Muscle of leg (tissue), 11 donors: Measurements from ENCODE around the gene C6orf15. TPM values are rescaled to one million over a fixed set of nuclear protein-coding genes. Genes with fewer than 3 reads are reported as not detected.

Experiments
- DNase-seq: peaks from one replicate; pipeline ENCODE4 v3.0.0; 2013
- H3K27ac ChIP-seq: one replicate; pipeline ENCODE4 v1.5.1; 2013; ENCODE audit warnings: mild to moderate bottlenecking, low read length, control low read depth
- H3K27me3 ChIP-seq: one replicate; pipeline ENCODE4 v1.6.1; 2013; ENCODE audit warnings: low read length; ENCODE audit not compliant: control insufficient read depth, insufficient read depth
- H3K36me3 ChIP-seq: one replicate; pipeline ENCODE4 v1.6.1; 2013; ENCODE audit warnings: low read length; ENCODE audit not compliant: control insufficient read depth, insufficient read depth
- H3K4me1 ChIP-seq: one replicate; pipeline ENCODE4 v1.6.1; 2013; ENCODE audit warnings: low read length; ENCODE audit not compliant: control insufficient read depth, insufficient read depth
- H3K4me3 ChIP-seq: one replicate; pipeline ENCODE4 v1.5.1; 2013; ENCODE audit warnings: low read length, control low read depth
- H3K9me3 ChIP-seq: replicated peaks from 2 replicates; pipeline ENCODE4 v1.6.1; 2013; ENCODE audit warnings: low read depth, low read length; ENCODE audit not compliant: control insufficient read depth
- WGBS: methylation state at CpG from one replicate; pipeline ENCODE4 v1.1.5; 2013; ENCODE audit warnings: missing lambda C conversion rate; ENCODE audit not compliant: insufficient coverage; 5-methylcytosine and 5-hydroxymethylcytosine counted together
- polyA plus RNA-seq, 8 donors: library from polyadenylated mRNA; unstranded; fragments of 120-200 nt; gene quantifications; one replicate each; pipeline versions ENCODE4 v1.2.1 to v1.2.3, GENCODE V29; 2013; ENCODE audit warnings: inconsistent platforms in 1 of 8, low replicate concordance in 1 of 8; ENCODE audit not compliant: insufficient read length in 8 of 8, insufficient read depth in 1 of 8
- total RNA-seq: library from RNA; stranded (reverse); fragments of 120-200 nt; gene quantifications from one replicate; pipeline ENCODE4 v1.2.4, GENCODE V29; 2013

C6orf15 gene
- total and polyA plus RNA-seq, 9 donors: not detected

DNA sequence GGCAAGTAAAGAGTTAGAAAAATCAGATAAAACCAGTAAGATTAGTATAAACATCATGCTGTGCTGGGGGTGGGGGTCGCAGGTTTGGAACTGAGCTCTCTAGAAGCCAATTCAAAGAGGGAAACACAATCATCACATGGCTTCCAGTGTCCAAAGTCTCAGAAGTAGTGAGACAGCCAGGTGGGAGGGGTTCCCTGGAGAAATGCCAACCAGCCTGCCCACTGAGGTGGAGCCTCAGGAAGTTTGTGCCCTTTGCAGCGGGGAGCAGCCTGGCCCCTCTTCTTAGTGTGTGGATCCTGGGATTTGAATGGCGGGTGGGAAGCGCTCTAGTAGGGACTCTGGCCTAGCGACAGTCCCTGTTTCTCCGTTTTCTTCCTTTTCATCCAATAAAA lies 21.4 kb downstream of the C6orf15 start:
- 88% methylated on average over 2 of the region's 6 CpGs for WGBS
- Histone ChIP-seq H3K4me1 (peaks cover 8% of the 10 kb centered on the region), H3K36me3 (no peaks in the 10 kb centered on the region), H3K27ac (no peak overlapping the region), H3K4me3 (no peak overlapping the region), H3K27me3 (no peaks in the 10 kb centered on the region), H3K9me3 (no peaks in the 10 kb centered on the region)
- DNase-seq: no peak

DNA sequence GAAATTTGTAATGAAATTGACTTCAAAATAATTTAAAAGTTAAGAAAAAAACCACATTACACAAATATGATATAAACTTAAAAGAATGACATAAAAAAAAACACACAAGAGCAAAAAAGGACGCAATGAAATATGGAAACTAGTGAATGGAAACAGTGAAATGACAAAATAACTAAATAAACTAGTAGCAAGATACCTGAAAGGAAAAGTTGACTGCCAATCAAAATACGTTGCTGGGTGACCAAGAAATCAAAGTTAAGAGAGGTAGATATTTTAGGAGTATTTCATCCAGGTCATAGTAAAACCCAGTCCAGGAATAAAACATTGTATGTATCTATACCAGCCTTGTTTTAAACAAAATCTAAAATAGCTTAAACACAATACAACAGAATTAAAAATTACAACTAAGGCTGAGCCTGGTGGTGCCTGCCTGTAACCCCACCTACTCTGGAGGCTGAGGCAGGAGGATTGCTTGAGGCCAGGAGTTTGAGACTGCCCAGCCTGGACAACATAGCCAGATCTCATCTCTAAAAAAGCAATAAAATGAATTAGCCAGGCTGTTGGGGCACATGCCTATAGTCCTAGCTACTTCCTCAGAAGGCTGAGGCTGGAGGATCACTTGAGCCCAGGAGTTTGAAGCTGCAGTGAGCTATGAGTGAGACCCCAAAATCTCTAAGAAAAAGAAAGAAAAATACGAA lies 22.0 kb downstream of the C6orf15 start:
- no peak for DNase-seq
- Histone ChIP-seq H3K36me3 (no peaks in the 10 kb centered on the region), H3K27ac (no peak overlapping the region), H3K4me3 (no peak overlapping the region), H3K4me1 (peaks cover 8% of the 10 kb centered on the region), H3K27me3 (peaks cover 1% of the 10 kb centered on the region), H3K9me3 (no peaks in the 10 kb centered on the region)
- WGBS: 80% methylated on average over 1 of the region's 3 CpGs

DNA sequence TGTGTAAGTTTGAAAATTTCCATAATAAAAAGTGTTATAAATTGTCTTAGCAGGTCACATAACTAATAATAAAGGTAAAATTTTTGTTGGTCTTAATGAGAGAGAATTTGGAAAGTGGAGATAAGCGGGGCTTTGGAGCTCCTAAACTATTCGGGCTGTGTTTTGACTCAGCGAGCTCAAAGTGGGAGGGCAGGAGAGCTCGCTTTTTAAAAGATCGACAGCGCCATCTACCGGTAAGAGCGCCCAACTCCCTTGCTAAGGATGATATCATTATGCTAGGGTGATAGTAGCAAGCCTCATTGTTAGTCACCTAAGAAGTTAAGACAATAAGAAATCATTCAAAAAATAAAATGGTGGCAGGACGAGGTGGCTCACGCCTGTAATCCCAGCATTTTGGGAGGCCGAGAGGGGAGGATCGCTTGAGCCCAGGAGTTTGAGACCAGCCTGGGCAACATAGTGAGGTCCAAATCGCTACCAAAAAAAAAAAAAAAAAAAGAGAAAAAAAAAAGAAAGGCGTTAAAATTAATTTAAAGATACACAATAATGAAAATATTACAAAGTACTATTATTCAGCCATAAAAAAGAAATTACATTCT lies 24.8 kb downstream of the C6orf15 start:
- Histone ChIP-seq H3K36me3 (no peaks in the 10 kb centered on the region), H3K4me3 (no peak overlapping the region), H3K27me3 (peaks cover 2% of the 10 kb centered on the region), H3K27ac (no peak overlapping the region), H3K9me3 (no peaks in the 10 kb centered on the region), H3K4me1 (no peaks in the 10 kb centered on the region)
- DNase-seq: peak; percentile 92
- WGBS: 0% methylated on average over 2 of the region's 14 CpGs

DNA sequence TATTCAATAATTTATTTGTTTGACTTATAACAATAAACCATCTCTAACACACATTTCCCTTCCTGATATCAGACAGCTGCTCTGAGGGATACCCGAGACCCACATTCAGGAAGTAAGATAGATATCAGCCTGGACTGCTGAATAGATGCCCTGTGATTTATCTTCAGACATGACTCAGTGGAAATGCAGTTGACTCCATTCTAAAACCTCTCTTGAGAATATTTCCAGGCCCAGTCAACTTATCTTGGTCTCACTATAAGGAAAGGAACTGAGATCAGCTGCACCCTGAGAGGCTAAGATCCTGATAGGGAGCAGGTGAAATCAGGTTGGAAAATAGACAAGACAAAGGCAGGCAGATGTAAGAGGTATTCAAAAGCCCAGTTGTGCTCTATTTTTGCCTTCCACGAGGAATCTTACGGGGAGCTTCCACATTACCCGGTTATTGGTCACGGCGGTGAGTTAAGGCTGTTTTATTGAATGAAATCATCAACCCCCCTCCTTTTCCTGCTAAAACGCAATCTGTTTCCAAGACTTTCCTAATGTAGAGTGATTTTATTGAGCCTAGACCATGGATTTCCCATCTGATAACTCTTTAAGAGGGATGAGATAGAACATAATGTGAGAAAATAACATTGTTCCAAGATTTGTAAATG lies 25.5 kb downstream of the C6orf15 start:
- Histone ChIP-seq H3K36me3 (no peaks in the 10 kb centered on the region), H3K4me1 (no peaks in the 10 kb centered on the region), H3K4me3 (no peak overlapping the region), H3K27me3 (peaks cover 2% of the 10 kb centered on the region), H3K27ac (no peak overlapping the region), H3K9me3 (no peaks in the 10 kb centered on the region)
- WGBS: no CpG with 5 or more reads among the region's 7 CpGs
- DNase-seq: no peak

DNA sequence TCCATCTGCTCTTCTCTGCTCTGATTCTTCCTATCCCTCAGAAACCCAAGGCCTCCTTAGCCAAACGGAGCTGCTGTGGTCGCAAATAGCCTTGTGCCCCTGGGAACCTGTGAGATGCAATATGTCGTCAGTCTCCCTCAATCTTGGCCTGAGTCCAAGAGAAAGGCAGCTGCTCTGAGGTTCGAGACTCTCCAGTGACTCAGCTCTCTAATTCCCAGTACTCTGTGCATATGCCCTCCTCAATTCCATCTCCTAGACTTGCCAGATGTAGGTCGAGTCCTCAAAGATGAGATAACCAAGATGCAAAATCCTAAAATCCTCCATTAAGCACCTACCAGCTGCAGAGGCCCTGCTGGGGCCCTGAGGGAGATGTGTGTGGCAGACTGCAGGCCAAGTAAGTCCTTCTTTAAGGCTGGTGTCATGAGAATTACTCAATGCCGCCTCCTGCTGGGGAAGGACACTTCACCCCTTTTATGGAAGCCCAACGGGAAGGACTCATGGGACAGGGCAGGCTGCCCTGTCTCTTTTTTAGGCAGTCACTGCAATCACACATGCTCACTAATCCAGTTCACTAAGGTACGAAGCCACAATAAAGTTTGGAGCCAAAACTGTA lies 28.5 kb downstream of the C6orf15 start:
- H3K4me1 ChIP-seq: peaks cover 3% of the 10 kb centered on the region
- H3K9me3 ChIP-seq: no peaks in the 10 kb centered on the region
- H3K27ac ChIP-seq: no peak overlapping the region
- 14% methylated on average over 5 of the region's 8 CpGs for WGBS
- no peak overlapping the region for H3K4me3 ChIP-seq
- H3K27me3 ChIP-seq: peaks cover 9% of the 10 kb centered on the region
- peak; percentile 66 for DNase-seq
- no peaks in the 10 kb centered on the region for H3K36me3 ChIP-seq

DNA sequence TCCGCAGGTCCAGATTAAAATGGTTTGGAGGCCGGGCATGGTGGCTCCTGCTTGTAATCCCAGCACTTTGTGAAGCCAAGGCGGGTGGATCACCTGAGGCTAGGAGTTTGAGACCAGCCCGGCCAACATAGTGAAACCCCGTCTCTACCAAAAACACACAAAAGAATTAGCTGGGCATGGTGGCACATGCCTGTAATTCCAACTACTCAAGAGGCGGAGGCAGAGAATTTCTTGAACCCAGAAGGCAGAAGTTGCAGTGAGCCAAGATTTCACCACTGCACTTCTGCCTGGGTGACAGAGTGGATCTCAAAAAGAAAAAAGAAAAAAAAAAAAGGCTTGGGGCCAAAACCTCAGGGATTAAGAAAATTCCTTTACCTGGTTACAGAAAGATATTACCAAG lies 30.5 kb downstream of the C6orf15 start:
- no peak for DNase-seq
- H3K9me3 ChIP-seq: no peaks in the 10 kb centered on the region
- H3K27ac ChIP-seq: no peak overlapping the region
- H3K27me3 ChIP-seq: peaks cover 9% of the 10 kb centered on the region
- WGBS: 93% methylated on average over 3 of the region's 6 CpGs
- no peaks in the 10 kb centered on the region for H3K36me3 ChIP-seq
- H3K4me3 ChIP-seq: no peak overlapping the region
- peaks cover 3% of the 10 kb centered on the region for H3K4me1 ChIP-seq

DNA sequence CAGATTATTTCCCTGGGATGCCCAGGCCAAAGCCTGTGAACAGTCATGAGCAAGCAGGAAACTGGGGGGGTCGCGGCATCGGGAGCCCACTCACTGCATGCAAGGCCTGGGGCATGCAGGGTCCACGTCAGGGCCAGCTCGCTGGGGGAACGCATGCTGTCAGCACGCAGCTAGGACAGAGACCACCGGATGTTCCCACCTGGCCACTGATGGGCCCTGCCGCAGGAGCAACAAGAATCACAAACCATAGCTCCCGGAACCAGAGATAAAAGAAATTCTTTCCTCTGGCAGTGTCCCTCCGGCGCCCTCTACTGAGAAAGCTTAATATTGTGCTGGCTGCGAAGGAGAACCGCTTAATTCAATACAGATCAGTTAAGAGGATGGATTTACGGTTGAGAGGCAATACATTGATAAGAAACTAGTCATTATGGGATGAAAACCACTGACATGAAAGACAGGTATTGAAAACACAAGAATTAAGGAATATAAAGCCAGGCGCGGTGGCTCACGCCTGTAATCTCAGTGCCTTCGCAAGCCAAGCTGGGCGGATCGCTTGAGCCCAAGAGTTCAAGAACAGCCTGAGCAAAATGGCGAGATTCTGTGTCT lies 32.6 kb downstream of the C6orf15 start:
- Histone ChIP-seq H3K27ac (no peak overlapping the region), H3K9me3 (no peaks in the 10 kb centered on the region), H3K4me3 (no peak overlapping the region), H3K4me1 (peaks cover 3% of the 10 kb centered on the region), H3K27me3 (peaks cover 6% of the 10 kb centered on the region), H3K36me3 (no peaks in the 10 kb centered on the region)
- 33% methylated on average over 16 of the region's 22 CpGs for WGBS
- peak; percentile 76 for DNase-seq

DNA sequence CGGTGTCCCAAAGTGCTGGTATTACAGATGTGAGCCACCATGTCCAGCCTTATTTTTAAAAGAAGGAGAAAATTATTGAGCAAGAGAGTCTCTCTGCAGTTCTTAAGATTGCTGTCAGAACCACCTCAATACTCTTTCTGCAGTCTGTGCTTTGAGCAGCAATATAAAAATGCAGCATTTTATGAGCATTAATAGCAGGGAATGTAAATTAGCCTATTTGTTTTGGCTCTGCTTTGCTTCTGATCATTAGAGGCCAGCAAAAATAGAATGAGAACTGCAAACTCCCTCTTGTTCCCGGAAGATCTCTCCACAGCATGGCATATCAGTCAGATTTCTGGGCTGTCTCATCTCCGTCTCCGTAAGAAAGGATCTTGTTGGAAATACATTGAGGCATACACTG lies 35.8 kb downstream of the C6orf15 start:
- no peak overlapping the region for H3K4me3 ChIP-seq
- no peaks in the 10 kb centered on the region for H3K36me3 ChIP-seq
- DNase-seq: no peak
- WGBS: no CpG with 5 or more reads among the region's 4 CpGs
- no peak overlapping the region for H3K27ac ChIP-seq
- H3K4me1 ChIP-seq: peaks cover 3% of the 10 kb centered on the region
- H3K9me3 ChIP-seq: no peaks in the 10 kb centered on the region
- peaks cover 6% of the 10 kb centered on the region for H3K27me3 ChIP-seq

DNA sequence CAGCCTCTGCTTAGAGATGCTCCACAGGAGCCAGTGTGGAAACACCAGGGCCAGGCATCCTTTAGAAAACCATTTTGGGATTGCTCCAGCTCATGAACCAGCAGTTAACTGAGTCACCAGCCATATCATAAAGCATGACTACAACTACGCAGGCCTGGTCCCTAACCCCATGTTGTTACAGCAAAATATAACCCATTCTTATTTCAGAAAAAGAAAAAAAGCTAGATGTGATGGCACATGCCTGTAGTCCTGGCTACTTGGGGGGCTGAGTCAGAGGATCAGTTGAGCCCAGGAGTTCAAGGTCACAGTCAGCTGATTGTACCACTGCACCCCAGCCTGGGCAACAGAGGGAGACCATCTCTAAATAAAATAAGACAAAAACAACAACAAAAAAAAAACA lies 36.8 kb downstream of the C6orf15 start:
- no peak for DNase-seq
- no peaks in the 10 kb centered on the region for H3K9me3 ChIP-seq
- WGBS: no CpG with 5 or more reads among the region's 1 CpG
- no peak overlapping the region for H3K4me3 ChIP-seq
- H3K27me3 ChIP-seq: peaks cover 5% of the 10 kb centered on the region
- H3K27ac ChIP-seq: no peak overlapping the region
- H3K36me3 ChIP-seq: no peaks in the 10 kb centered on the region
- H3K4me1 ChIP-seq: peaks cover 3% of the 10 kb centered on the region

DNA sequence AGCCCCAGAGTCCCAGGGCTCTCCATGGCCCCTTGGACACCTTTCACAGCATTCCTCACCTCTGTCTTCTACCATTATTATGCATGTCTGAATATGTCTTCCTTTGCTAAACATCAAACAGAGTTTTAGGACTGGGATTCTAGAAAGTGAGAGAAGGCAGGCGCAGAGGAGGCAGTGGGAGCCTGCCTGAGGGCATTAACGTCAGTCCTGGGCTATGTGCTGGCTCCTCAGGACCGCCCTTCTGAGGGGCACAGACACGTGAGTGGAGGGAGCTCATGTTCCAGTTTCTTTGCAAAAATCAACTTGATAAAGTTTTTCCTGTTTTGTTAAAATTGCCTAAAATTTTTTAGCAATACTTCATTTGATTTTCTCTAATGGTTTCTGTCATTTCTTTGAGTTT lies 38.0 kb downstream of the C6orf15 start:
- Histone ChIP-seq H3K27ac (no peak overlapping the region), H3K9me3 (no peaks in the 10 kb centered on the region), H3K27me3 (no peaks in the 10 kb centered on the region), H3K36me3 (no peaks in the 10 kb centered on the region), H3K4me1 (peaks cover under 1% of the 10 kb centered on the region), H3K4me3 (no peak overlapping the region)
- no peak for DNase-seq
- WGBS: 50% methylated on average over 2 of the region's 4 CpGs
